OCI-LY3 (cell line): ENCODE measurements around the gene MAPK8IP2.

ENCODE experiments used
- H2AFZ ChIP-seq: fragments of 200-600, 300-600 bp; shearing (Covaris generic); 2 replicates; pipeline ENCODE4 v1.6.0; 2014; ENCODE audit warnings: antibody characterized with exemption, low read depth, low read length
- H3K27ac ChIP-seq: fragments of 200-600, 300-600 bp; sonication (generic); 2 replicates; pipeline ENCODE4 v1.5.1; 2014; ENCODE audit warnings: mild to moderate bottlenecking, low read length, moderate library complexity, mixed read lengths
- H3K27me3 ChIP-seq: fragments of 200-600, 300-600 bp; sonication (generic); 2 replicates; pipeline ENCODE4 v1.6.1; 2014; ENCODE audit warnings: low read depth, low read length, mixed read lengths
- H3K36me3 ChIP-seq: fragments of 200-600, 300-600 bp; sonication (generic); replicated peaks from 2 replicates; pipeline ENCODE3; 2014; ENCODE audit warnings: low read depth, low read length, mixed read lengths
- H3K4me1 ChIP-seq: fragments of 300-600, 200-600 bp; sonication (generic); 2 replicates; pipeline ENCODE4 v1.6.1; 2014; ENCODE audit warnings: low read length, mixed read lengths
- H3K4me2 ChIP-seq: fragments of 200-600, 300-600 bp; sonication (generic); 2 replicates; pipeline ENCODE4 v1.6.1; 2014; ENCODE audit warnings: low read length, mixed read lengths
- H3K4me3 ChIP-seq: fragments of 300-600, 200-600 bp; sonication (generic); 2 replicates; pipeline ENCODE4 v1.5.1; 2014; ENCODE audit warnings: antibody characterized with exemption, mild to moderate bottlenecking, low read length, moderate library complexity
- H3K79me2 ChIP-seq: fragments of 300-600, 200-600 bp; shearing (Covaris generic); 2 replicates; pipeline ENCODE4 v1.6.1; 2014; ENCODE audit warnings: mild to moderate bottlenecking, low read length, mixed read lengths
- H3K9ac ChIP-seq: fragments of 300-600, 200-600 bp; shearing (Covaris generic); 2 replicates; pipeline ENCODE4 v1.6.0; 2014; ENCODE audit warnings: mild to moderate bottlenecking, low read length, moderate library complexity
- H3K9me3 ChIP-seq: fragments of 200-600, 300-600 bp; shearing (Covaris generic); 2 replicates; pipeline ENCODE4 v1.6.1; 2014; ENCODE audit warnings: low read length, mixed read lengths; ENCODE audit not compliant: insufficient read depth
- H4K20me1 ChIP-seq: fragments of 200-600, 300-600 bp; sonication (generic); 2 replicates; pipeline ENCODE4 v1.6.1; 2016; ENCODE audit warnings: low read length, mixed read lengths; ENCODE audit not compliant: insufficient read depth
- EZH2phosphoT487 ChIP-seq: fragments of 200-600 bp; shearing (Covaris generic); IDR thresholded peaks from 2 replicates; pipeline ENCODE4 v1.6.1; 2018; ENCODE audit warnings: antibody characterized with exemption, mixed run types, low read depth
- TF ChIP-seq, protein P1 (sequence below): fragments of 200-600, 300-600 bp; sonication (generic); IDR thresholded peaks from 2 replicates; pipeline ENCODE4 v1.5.1; 2014; ENCODE audit warnings: antibody characterized with exemption, low read length, low read depth

The MAPK8IP2 gene

DNA sequence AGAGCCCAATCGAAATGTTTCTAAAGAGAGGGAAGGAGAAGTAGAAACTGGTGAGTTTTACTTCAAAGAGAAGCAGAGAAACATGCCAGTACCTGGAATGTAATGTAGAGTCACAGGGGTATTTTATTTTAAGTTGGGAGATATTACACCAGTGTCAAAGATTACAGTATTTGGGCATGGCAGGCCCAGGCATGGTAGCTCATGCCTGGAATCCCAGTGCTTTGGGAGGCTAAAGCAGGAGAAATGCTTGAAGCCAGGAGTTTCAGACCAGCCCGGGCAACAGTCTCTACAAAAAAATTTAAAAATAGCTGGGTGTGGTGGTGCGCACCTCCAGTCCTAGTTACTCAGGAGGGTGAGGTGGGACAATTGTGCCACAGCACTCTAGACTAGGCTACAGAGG, 40.6 kb upstream of the MAPK8IP2 start:
- Histone ChIP-seq H3K9me3 (no peaks in the 10 kb centered on the region), H3K79me2 (no peaks in the 10 kb centered on the region), H3K36me3 (no peaks in the 10 kb centered on the region), H2AFZ (no peak overlapping the region), H3K4me1 (no peaks in the 10 kb centered on the region), H3K27me3 (no peaks in the 10 kb centered on the region), H3K9ac (no peak overlapping the region), H3K4me3 (no peak overlapping the region), H3K4me2 (no peak overlapping the region), H3K27ac (no peak overlapping the region), H4K20me1 (no peaks in the 10 kb centered on the region)
- TF ChIP-seq EZH2phosphoT487, result no peak
- TF ChIP-seq, protein P1, sequence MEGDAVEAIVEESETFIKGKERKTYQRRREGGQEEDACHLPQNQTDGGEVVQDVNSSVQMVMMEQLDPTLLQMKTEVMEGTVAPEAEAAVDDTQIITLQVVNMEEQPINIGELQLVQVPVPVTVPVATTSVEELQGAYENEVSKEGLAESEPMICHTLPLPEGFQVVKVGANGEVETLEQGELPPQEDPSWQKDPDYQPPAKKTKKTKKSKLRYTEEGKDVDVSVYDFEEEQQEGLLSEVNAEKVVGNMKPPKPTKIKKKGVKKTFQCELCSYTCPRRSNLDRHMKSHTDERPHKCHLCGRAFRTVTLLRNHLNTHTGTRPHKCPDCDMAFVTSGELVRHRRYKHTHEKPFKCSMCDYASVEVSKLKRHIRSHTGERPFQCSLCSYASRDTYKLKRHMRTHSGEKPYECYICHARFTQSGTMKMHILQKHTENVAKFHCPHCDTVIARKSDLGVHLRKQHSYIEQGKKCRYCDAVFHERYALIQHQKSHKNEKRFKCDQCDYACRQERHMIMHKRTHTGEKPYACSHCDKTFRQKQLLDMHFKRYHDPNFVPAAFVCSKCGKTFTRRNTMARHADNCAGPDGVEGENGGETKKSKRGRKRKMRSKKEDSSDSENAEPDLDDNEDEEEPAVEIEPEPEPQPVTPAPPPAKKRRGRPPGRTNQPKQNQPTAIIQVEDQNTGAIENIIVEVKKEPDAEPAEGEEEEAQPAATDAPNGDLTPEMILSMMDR, result no peak

GRCh38 chr22:50561401-50562358, 38.9 kb upstream of the MAPK8IP2 start:
- no peak overlapping the region for H3K27ac ChIP-seq
- no peaks in the 10 kb centered on the region for H3K9me3 ChIP-seq
- H2AFZ ChIP-seq, result no peak overlapping the region
- no peaks in the 10 kb centered on the region for H3K36me3 ChIP-seq
- H3K4me2 ChIP-seq, result no peak overlapping the region
- TF ChIP-seq EZH2phosphoT487, result no peak
- TF ChIP-seq, protein P1, result no peak
- H3K4me1 ChIP-seq, result no peaks in the 10 kb centered on the region
- H3K79me2 ChIP-seq, result no peaks in the 10 kb centered on the region
- H3K27me3 ChIP-seq, result no peaks in the 10 kb centered on the region
- no peak overlapping the region for H3K9ac ChIP-seq
- H3K4me3 ChIP-seq, result no peak overlapping the region
- no peaks in the 10 kb centered on the region for H4K20me1 ChIP-seq

DNA sequence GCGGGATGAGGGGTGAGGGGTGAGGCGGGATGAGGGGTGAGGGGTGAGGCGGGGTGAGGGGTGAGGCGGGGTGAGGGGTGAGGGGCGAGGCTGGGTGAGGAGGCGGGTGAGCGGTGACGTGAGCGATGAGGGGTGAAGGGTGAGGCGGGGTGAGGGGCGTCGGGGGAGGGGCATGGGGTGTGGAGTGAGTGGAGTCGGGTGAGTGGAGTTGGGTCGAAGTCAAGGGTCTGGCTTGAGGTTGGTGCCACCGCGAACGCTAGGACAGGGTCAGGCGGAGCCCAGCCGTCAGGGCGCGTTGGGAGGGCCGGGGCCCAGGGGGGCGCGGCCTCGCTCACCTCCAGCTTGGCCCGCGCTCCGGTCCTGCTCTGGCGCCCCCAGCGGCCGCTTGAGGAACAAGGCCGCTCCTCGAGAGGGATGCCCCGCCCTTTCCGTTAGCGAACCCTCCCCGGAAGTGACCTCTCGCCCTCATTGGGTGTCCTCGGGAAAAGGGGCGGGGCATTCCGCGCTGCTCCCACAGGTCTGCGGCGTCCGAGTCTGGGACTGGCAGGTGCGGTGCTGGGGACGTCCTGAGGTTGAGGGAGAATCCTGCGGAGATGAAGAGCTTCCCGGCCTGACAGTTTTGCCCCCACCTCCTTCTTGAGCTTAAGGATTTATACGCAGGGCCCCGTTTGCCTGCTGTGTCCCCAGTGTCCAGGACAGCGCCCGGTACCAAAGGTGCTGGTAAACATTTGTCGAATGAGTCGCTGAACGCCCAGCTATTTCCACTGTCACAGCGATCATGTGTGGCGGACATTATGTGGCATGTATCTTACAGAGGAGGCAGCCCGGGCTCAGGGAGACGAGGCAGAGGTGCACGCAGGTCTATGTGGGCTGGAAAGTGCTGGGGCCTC, 37.8 kb upstream of the MAPK8IP2 start, which contains the start of gene SYCE3:
Gene SYCE3 (minus strand): TSS at position 397 of the 890 bp plus-strand sequence. CDS start 6,514 bp downstream, outside the sequence.
- H4K20me1 ChIP-seq, result no peaks in the 10 kb centered on the region
- H2AFZ ChIP-seq, result no peak within 1 kb of the TSS
- H3K27ac ChIP-seq, result no peak within 1 kb of the TSS
- TF ChIP-seq, protein P1, result peak; percentile 52
- no peak for TF ChIP-seq EZH2phosphoT487
- H3K4me1 ChIP-seq, result no peaks in the 10 kb centered on the region
- H3K4me2 ChIP-seq, result peak within 1 kb of the TSS; percentile 79
- H3K4me3 ChIP-seq, result peak within 1 kb of the TSS; percentile 87
- no peaks in the 10 kb centered on the region for H3K79me2 ChIP-seq
- H3K9ac ChIP-seq, result peak within 1 kb of the TSS; percentile 61
- H3K27me3 ChIP-seq, result no peaks in the 10 kb centered on the region
- no peaks in the 10 kb centered on the region for H3K9me3 ChIP-seq
- H3K36me3 ChIP-seq, result no peaks in the 10 kb centered on the region
